DMS114 treated with DMSO at 0.1 percent for 48 hours (cell line): ENCODE measurements around the gene ADTRP.

Experiments used
- DNase-seq: peaks from one replicate; lab custom pipeline; 2025; ENCODE audit not compliant: unreplicated experiment; lab: John Stamatoyannopoulos, UW

ADTRP gene

DNA sequence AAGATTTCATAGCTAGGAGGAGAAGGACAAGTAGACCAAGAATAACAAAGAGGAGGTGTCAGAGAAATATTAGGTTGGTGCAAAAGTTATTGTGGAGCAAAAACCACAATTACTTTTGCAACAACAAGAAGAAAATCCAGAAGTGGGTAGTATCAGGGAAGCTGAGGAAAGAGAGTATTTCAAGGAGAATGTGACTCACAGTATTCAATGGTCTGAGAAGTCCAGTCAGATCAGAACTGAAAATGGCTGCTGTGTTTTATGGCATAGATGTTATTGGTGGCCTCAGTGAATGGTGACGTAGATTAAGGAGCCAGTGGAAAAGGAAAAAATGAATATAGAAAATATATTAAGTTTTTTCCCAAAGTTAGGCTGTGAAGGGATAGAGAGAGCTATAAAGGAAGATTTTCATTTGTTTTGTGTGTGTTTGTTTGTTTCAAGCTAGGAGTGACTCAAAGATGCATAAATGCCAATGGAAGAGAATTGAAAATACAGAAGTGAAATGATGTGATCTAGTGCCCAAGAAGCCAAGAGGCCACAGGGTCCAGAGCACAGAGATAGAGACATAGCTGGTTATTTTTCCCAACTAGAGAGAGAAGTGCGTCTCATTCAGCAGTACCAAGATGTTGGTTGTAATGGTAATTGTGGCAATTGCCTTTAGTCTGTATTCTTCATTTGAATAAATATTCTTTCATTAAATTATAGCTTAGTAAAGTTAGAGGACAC is 112.8 kb downstream of the ADTRP start:
- no peak for DNase-seq
